SH-SY5Y (cell line): ENCODE results near the gene RHOA.

ENCODE experiments used
- GATA2 ChIP-seq: IDR thresholded peaks from 2 replicates; pipeline ENCODE4 v1.6.1; 2011; ENCODE audit warnings: mild to moderate bottlenecking, low read depth, low read length
- GATA3 ChIP-seq: IDR thresholded peaks from 2 replicates; pipeline ENCODE4 v1.6.1; 2011; ENCODE audit warnings: low read depth, mild to moderate bottlenecking, low read length, moderate library complexity

GRCh38 chr3:49343163-49343562 is 68.6 kb downstream of the RHOA start:
- TF ChIP-seq GATA2 = no peak
- no peak for TF ChIP-seq GATA3
